Measurements from ENCODE around the gene SPSB2.

- no peak for TF ChIP-seq CTCF (IDR thresholded peaks at IDR 0.05)
- no peak for TF ChIP-seq POLR2A (IDR thresholded peaks at IDR 0.05)
Measured at GRCh38 chr12:6826125-6826733, 46.9 kb downstream of the SPSB2 start.

Measured in esophagus squamous epithelium (tissue), 4 donors.